ENCODE results near the gene ZBP1.

The ZBP1 gene

GRCh38 chr20:57576617-57577550 lies 43.3 kb downstream of the ZBP1 start:
- DNase-seq = no peak

GRCh38 chr20:57576002-57576401 lies 44.2 kb downstream of the ZBP1 start:
- DNase-seq = no peak

DNA sequence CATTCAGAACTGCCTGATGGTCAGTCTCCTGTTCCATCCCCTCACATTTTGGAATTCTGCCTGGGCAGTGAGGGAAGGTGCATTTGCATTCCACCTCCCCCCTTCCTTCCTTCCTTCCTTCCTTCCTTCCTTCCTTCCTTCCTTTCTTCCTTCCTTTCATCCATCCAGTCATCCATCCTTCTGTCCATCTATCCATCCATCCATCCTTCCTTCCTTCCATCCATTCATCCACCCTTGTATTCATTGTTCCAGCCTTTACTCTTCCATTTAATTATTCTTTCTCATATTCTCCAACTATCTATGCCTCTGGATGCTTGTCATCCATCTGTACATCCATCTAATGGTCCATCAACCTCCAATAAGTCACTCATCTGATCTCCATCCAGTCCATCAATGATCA lies 45.3 kb downstream of the ZBP1 start:
- DNase-seq = no peak

DNA sequence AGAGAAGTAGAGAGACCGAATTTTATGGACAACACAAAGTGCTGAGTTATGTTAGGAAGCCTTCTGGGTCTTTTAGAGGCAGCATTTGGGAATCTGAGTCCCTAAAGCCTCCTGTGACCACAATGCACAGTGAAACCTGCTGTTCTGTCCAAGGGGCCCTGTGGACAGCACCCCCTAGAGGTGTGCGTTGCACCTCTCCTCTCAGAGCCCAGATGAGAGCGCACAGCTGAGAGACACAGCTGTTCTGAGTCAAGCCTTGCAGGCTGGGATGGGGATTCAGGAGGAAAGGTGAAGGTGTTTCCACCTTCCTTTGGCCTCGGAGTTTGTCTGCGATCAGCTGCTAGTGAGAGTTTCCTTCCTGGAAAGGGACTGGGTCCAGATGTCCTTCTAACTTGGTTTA lies 46.3 kb downstream of the ZBP1 start:
- DNase-seq = no peak

GRCh38 chr20:57573242-57573641 lies 47.0 kb downstream of the ZBP1 start:
- no peak for DNase-seq

- no peak for DNase-seq
These were observed 48.3 kb downstream of the ZBP1 start for GRCh38 chr20:57571782-57572416.

GRCh38 chr20:57570920-57571319 lies 49.3 kb downstream of the ZBP1 start:
- no peak for DNase-seq

GRCh38 chr20:57570145-57570850 lies 49.9 kb downstream of the ZBP1 start:
- DNase-seq = no peak

- DNase-seq = no peak
These were observed 51.3 kb downstream of the ZBP1 start for GRCh38 chr20:57568960-57569359.

DNA sequence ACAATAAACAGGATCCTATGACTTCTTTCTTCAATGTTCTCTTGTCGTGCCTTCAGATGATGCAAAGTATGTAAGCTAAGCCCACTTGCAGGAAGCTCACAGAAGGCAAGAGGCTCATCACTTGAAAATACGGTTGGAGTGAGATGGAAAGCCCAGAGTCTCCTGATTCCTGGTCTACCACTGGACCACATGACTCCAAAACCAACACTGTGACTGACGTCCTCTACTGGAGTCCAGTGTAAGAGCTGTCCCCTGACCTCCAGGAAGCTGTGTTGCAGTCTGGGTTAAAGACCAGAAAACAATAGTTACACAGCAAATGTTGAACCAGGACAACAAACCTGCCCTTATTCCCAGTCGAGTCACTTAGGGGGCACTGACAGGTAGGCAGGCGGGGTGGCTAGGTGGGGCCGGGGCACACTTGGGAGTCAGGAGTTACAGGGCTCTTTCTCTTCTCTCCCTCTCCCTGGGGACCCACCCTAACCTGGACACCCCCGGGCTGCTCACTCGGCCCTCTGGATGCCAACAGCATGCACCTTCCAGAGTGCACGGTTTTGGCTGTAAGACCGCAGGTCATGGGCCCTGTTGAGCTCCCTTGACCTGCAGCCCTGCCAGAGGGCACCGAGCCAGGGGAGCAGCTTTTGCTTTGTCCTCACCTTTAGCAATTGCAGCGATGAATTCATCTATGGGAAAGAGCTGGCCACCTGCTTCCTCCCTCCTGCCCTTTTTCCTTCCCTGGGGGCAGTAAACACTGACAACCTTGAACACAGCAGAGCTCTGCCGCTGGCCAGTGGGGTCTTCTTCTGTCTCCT lies 51.9 kb downstream of the ZBP1 start:
- DNase-seq = no peak

GRCh38 chr20:57567471-57568079 lies 52.7 kb downstream of the ZBP1 start:
- DNase-seq = no peak

DNA sequence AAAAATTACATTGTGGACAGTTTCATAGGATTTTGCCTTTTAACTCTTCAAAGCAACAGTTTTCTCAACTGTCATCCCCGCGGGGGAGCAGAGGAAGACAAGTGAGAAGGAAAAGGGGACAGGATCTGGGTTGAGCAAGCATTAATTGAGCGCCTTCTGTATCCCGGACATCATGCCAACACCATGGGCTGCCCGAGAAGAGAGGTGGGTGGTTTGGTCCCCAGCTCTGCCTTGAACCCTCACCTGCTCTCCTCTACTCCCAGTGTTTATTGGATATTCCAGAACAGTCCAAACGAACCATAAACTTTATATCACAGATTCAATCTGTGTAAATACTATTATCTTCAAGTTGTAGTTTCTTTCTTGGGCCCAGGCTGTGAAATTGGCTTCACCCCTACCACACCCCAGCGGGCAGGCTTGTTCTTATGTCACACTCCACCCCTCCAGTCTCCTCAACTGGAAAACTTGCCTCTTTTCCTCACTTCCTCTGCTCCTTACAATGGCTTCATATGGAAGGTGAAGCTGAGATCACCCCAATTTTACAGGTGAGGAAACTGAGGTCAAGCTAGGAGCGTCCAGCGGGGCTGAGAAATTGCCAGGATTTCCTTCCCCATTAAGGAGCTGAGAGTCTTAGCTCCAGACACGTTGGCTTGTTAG lies 53.3 kb downstream of the ZBP1 start:
- DNase-seq = no peak

DNA sequence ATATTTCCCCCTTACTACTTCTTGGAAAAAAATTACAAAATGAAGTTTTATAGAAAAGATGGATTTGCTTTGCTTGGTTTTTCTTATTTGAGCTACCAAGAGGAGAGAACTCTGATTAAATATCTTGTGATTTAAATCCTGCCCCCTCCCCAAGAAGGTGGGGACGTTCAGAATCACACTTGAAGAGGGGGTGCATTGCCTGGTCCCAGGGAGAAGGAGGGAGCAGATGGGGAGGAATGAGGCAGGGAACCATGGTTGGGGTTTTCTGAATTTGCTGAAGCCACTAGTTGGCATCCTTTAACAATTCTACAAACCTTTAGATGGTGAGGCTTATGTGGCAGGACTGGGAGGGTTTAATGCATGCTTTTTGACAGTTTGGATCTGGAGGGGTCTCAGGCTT lies 53.8 kb downstream of the ZBP1 start:
- no peak for DNase-seq

DNA sequence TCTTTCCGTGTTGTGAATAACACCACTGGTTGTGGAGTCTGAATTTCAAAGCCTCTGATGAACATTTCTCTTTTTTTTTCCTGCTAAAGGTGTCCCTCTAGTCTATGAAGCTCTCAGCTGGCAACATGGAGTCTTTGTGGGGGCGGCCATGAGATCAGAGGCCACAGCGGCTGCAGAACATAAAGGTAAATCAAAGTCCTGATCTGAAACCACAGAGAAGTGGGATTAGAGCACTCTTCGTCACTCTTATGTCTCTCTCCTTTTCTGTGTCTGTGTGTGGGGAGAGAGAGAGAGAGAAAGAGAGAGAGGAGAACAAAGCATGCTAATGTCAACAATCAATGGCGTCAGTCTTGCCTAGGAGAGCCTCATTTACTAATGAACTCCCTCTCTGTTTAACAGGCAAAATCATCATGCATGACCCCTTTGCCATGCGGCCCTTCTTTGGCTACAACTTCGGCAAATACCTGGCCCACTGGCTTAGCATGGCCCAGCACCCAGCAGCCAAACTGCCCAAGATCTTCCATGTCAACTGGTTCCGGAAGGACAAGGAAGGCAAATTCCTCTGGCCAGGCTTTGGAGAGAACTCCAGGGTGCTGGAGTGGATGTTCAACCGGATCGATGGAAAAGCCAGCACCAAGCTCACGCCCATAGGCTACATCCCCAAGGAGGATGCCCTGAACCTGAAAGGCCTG lies 55.1 kb downstream of the ZBP1 start:
- no peak for DNase-seq

GRCh38 chr20:57564180-57564802 lies 55.9 kb downstream of the ZBP1 start:
- DNase-seq = no peak

DNA sequence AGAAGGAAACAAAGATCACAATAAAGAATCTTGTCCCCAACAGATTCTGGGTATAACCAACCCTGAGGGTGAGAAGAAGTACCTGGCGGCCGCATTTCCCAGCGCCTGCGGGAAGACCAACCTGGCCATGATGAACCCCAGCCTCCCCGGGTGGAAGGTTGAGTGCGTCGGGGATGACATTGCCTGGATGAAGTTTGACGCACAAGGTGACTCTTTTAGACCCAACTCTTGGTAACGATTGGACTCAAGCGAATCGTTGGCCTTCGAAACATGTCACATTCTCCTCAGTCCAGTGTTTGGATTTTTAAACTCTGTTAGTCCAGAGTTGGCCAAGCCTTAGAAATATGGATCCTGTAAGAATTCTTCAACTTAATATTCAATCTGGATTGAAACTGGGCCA lies 56.7 kb downstream of the ZBP1 start:
- DNase-seq = no peak

GRCh38 chr20:57562541-57563465 lies 57.4 kb downstream of the ZBP1 start:
- no peak for DNase-seq

Data from amygdala (tissue), 56 donors.